ENCODE results near the gene FAM107B.

- TF ChIP-seq YY1 (IDR thresholded peaks at IDR 0.05; ENCODE audit: low read depth) (no peak), MAX (IDR thresholded peaks at IDR 0.05) (no peak), CEBPB (IDR thresholded peaks at IDR 0.05) (no peak), REST (IDR thresholded peaks at IDR 0.05; ENCODE audit: low read depth) (no peak), USF1 (IDR thresholded peaks at IDR 0.05) (no peak), ZBTB7A (IDR thresholded peaks at IDR 0.05; ENCODE audit: low read depth) (no peak), TEAD4 (IDR thresholded peaks at IDR 0.05) (no peak), EP300 (IDR thresholded peaks at IDR 0.05; ENCODE audit: borderline replicate concordance) (no peak)
These were observed 25.5 kb downstream of the FAM107B start for GRCh38 chr10:14749070-14749809.
